ENCODE data around the gene NECTIN3.

Gene NECTIN3

GRCh38 chr3:111051354-111051753 lies 20.3 kb upstream of the NECTIN3 start:
- no peak overlapping the region for H3K4me2 ChIP-seq (ENCODE audit: low read length)
- no peaks in the 10 kb centered on the region for H3K36me3 ChIP-seq (ENCODE audit: insufficient read depth, low read length)
- H3K4me1 ChIP-seq (ENCODE audit: control insufficient read depth, insufficient read depth, low read length): no peaks in the 10 kb centered on the region
- H3K9me3 ChIP-seq (replicated peaks; ENCODE audit: low read length): no peaks in the 10 kb centered on the region
- no peak overlapping the region for H3K9ac ChIP-seq (ENCODE audit: low read depth, low read length)
- no peak overlapping the region for H3K4me3 ChIP-seq (ENCODE audit: low read length)
- no peaks in the 10 kb centered on the region for H3K27me3 ChIP-seq (ENCODE audit: control insufficient read depth, insufficient read depth, low read length)

- H3K4me2 ChIP-seq (ENCODE audit: low read length): no peak overlapping the region
- no peak overlapping the region for H3K4me3 ChIP-seq (ENCODE audit: low read length)
- no peaks in the 10 kb centered on the region for H3K36me3 ChIP-seq (ENCODE audit: insufficient read depth, low read length)
- no peaks in the 10 kb centered on the region for H3K9me3 ChIP-seq (replicated peaks; ENCODE audit: low read length)
- H3K9ac ChIP-seq (ENCODE audit: low read depth, low read length): no peak overlapping the region
- H3K27me3 ChIP-seq (ENCODE audit: control insufficient read depth, insufficient read depth, low read length): no peaks in the 10 kb centered on the region
- H3K4me1 ChIP-seq (ENCODE audit: control insufficient read depth, insufficient read depth, low read length): peaks cover 7% of the 10 kb centered on the region
Measured at GRCh38 chr3:111068574-111068973, 3.0 kb upstream of the NECTIN3 start.

DNA sequence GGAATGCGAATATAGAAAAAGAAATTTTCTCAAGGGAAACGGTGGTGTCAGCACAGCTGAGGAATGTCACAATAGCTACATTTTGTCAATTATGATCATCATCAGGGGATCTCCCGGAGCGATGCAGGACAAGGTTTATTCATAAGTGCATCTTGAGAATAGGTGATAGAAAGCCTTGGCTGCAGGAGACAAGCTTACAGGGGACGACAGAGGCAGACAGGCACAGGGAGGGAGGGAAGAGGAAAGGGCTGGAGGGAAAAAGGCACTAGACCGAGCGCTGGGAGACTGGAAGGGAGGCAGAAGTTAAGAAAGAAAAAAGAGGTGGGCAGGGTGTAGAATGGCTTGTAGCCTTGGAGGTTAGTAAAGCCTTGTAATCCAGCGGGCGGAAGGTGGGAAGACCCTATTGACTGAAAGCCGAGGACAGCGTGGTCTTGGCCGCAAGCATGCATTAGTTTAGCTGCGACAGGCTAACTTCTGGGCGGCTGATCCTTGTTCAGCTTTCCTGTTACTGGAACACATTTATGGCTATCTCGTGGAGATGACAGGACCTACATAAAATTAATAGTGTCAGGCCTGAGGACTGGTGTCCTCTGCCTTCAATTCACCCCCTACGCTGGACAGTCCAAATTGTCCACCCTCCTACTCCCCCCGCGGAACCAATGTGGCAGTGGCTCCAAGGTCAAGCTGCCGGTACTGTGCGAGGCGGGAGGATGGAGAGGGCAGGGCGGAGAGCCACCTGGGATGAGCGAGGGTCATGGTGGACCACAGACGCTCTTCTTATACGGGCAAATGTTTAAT lies 1.4 kb upstream of the NECTIN3 start:
- Histone ChIP-seq H3K4me3 (ENCODE audit: low read length) (peak overlapping the region; percentile 86), H3K36me3 (ENCODE audit: insufficient read depth, low read length) (no peaks in the 10 kb centered on the region), H3K27me3 (ENCODE audit: control insufficient read depth, insufficient read depth, low read length) (no peaks in the 10 kb centered on the region), H3K4me1 (ENCODE audit: control insufficient read depth, insufficient read depth, low read length) (peaks cover 21% of the 10 kb centered on the region), H3K9ac (ENCODE audit: low read depth, low read length) (peak overlapping the region; percentile 93), H3K9me3 (replicated peaks; ENCODE audit: low read length) (no peaks in the 10 kb centered on the region), H3K4me2 (ENCODE audit: low read length) (peak overlapping the region; percentile 90)

- Histone ChIP-seq H3K9me3 (replicated peaks; ENCODE audit: low read length) (no peaks in the 10 kb centered on the region), H3K4me2 (ENCODE audit: low read length) (peak overlapping the region; percentile 90), H3K4me3 (ENCODE audit: low read length) (peak overlapping the region; percentile 86), H3K27me3 (ENCODE audit: control insufficient read depth, insufficient read depth, low read length) (no peaks in the 10 kb centered on the region), H3K9ac (ENCODE audit: low read depth, low read length) (peak overlapping the region; percentile 93), H3K36me3 (ENCODE audit: insufficient read depth, low read length) (no peaks in the 10 kb centered on the region), H3K4me1 (ENCODE audit: control insufficient read depth, insufficient read depth, low read length) (peaks cover 22% of the 10 kb centered on the region)
Measured at GRCh38 chr3:111070772-111071256, 802 bp upstream of the NECTIN3 start.

DNA sequence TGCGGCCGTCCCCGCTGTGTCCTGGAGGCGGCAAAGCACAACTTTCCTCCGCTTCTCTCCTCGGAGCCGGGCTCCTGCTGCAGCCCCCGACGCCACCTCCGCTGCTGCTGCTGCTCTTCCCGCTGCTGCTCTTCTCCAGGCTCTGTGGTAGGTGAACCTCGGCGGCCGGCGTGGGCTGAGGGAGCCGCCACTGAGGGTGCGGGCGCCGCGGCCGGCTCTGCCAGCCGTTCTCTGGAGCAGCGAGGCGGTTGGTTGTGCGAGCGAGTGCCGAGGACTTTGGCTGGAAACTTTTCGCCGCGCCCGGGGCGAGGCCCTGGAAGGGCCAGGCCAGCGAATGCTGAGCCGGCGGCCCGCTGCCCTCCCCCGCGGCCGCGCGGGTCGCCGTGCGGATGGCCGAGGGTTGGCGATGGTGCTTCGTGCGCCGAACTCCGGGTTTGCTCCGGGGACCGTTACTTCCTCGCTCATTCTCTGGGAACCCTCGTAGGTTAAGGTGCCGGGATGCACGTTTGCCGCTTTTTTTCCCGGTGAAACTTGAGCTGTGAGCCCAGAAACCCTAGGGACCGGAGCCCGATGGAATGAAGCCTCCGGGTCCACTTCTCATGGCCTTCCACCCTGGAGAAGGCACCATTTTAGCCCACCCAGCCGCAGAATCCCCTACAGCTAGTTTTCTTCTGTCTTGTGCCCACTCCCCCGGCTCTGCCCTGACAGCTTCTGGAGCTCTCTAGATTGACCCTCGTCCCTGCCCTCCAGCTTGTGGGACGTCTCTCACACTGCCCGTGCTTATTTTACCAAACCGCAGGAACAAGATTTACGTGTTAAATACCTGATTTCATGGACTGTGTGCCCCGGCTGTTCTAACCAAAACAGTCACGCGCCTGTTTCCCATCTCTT lies 660 bp downstream of the NECTIN3 start:
- no peaks in the 10 kb centered on the region for H3K9me3 ChIP-seq (replicated peaks; ENCODE audit: low read length)
- no peaks in the 10 kb centered on the region for H3K27me3 ChIP-seq (ENCODE audit: control insufficient read depth, insufficient read depth, low read length)
- H3K4me3 ChIP-seq (ENCODE audit: low read length): peak overlapping the region; percentile 86
- peak overlapping the region; percentile 93 for H3K9ac ChIP-seq (ENCODE audit: low read depth, low read length)
- H3K4me2 ChIP-seq (ENCODE audit: low read length): peak overlapping the region; percentile 90
- H3K4me1 ChIP-seq (ENCODE audit: control insufficient read depth, insufficient read depth, low read length): peaks cover 22% of the 10 kb centered on the region
- no peaks in the 10 kb centered on the region for H3K36me3 ChIP-seq (ENCODE audit: insufficient read depth, low read length)

- H3K36me3 ChIP-seq (ENCODE audit: insufficient read depth, low read length): no peaks in the 10 kb centered on the region
Measured at GRCh38 chr3:111073218-111073617, 1.6 kb downstream of the NECTIN3 start.

DNA sequence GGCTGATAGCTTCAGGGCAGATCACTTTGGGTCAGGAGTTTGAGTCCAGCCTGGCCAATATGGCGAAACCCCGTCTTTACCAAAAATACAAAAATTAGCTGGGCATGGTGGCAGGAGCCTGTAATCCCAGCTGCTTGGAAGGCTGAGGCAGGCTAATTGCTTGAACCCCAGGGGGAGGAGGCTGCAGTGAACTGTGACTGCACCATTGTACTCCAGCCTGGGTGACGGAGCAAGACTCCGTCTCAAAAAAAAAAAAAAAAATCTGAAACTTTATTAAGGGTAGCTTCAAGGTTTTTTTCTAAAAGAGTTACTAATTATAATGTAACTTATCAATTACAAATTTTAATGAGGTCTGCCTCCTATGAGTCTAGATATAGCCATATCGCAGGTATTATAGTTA lies 5.1 kb downstream of the NECTIN3 start:
- H3K27me3 ChIP-seq (ENCODE audit: control insufficient read depth, insufficient read depth, low read length): no peaks in the 10 kb centered on the region
- no peaks in the 10 kb centered on the region for H3K36me3 ChIP-seq (ENCODE audit: insufficient read depth, low read length)
- H3K9ac ChIP-seq (ENCODE audit: low read depth, low read length): no peak overlapping the region
- H3K4me2 ChIP-seq (ENCODE audit: low read length): no peak overlapping the region
- H3K4me1 ChIP-seq (ENCODE audit: control insufficient read depth, insufficient read depth, low read length): peaks cover 43% of the 10 kb centered on the region
- no peaks in the 10 kb centered on the region for H3K9me3 ChIP-seq (replicated peaks; ENCODE audit: low read length)
- no peak overlapping the region for H3K4me3 ChIP-seq (ENCODE audit: low read length)

More at GRCh38 chr3:111073218-111073617, 1.6 kb downstream of the NECTIN3 start:
- peak overlapping the region; percentile 90 for H3K4me2 ChIP-seq (ENCODE audit: low read length)
- H3K9ac ChIP-seq (ENCODE audit: low read depth, low read length): peak overlapping the region; percentile 93
- H3K9me3 ChIP-seq (replicated peaks; ENCODE audit: low read length): no peaks in the 10 kb centered on the region
- peaks cover 22% of the 10 kb centered on the region for H3K4me1 ChIP-seq (ENCODE audit: control insufficient read depth, insufficient read depth, low read length)
- H3K4me3 ChIP-seq (ENCODE audit: low read length): peak overlapping the region; percentile 86
- H3K27me3 ChIP-seq (ENCODE audit: control insufficient read depth, insufficient read depth, low read length): no peaks in the 10 kb centered on the region

DNA sequence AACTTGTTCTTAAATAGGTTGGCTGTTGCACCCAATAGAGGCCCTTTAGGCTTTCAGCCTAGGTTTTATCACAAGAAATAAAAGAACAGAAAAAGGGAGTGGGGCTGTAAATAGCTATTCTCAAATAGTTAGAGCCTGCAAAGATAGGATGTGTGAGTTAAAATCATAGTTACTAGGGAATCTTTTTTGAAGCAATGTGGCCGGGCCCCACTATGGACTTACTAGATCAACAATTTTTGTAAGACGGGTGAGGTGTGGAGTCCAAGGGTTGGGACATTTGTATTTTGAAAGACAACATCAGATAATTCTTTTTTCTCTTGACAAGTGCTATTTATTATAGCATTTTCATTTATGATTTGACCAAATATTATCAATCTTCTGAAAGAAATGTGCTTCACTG lies 5.8 kb downstream of the NECTIN3 start:
- Histone ChIP-seq H3K4me2 (ENCODE audit: low read length) (no peak overlapping the region), H3K9me3 (replicated peaks; ENCODE audit: low read length) (no peaks in the 10 kb centered on the region), H3K4me1 (ENCODE audit: control insufficient read depth, insufficient read depth, low read length) (peaks cover 45% of the 10 kb centered on the region), H3K27me3 (ENCODE audit: control insufficient read depth, insufficient read depth, low read length) (no peaks in the 10 kb centered on the region), H3K9ac (ENCODE audit: low read depth, low read length) (no peak overlapping the region), H3K4me3 (ENCODE audit: low read length) (no peak overlapping the region), H3K36me3 (ENCODE audit: insufficient read depth, low read length) (no peaks in the 10 kb centered on the region)

DNA sequence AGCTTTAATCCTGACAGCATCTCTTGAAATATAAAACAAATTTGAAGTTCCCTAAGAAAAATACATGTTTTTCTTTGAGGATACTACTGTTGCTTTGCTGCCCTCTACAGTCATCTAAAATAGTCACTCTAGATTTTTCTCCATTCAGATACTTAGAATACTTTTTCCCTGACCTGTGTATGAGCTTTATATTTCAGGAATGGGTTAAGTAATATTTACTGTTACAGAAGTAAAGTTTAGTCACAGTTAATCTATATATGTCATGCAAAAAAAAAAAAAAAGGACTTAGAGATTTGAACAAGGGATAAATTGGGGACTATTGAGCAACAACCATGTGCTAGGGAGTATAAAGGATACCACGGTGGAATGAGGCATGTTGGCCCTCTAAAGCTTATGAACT lies 8.8 kb downstream of the NECTIN3 start:
- Histone ChIP-seq H3K4me3 (ENCODE audit: low read length) (no peak overlapping the region), H3K36me3 (ENCODE audit: insufficient read depth, low read length) (no peaks in the 10 kb centered on the region), H3K9ac (ENCODE audit: low read depth, low read length) (peak overlapping the region; percentile 49), H3K4me2 (ENCODE audit: low read length) (peak overlapping the region; percentile 41), H3K4me1 (ENCODE audit: control insufficient read depth, insufficient read depth, low read length) (peaks cover 30% of the 10 kb centered on the region), H3K9me3 (replicated peaks; ENCODE audit: low read length) (no peaks in the 10 kb centered on the region), H3K27me3 (ENCODE audit: control insufficient read depth, insufficient read depth, low read length) (no peaks in the 10 kb centered on the region)

DNA sequence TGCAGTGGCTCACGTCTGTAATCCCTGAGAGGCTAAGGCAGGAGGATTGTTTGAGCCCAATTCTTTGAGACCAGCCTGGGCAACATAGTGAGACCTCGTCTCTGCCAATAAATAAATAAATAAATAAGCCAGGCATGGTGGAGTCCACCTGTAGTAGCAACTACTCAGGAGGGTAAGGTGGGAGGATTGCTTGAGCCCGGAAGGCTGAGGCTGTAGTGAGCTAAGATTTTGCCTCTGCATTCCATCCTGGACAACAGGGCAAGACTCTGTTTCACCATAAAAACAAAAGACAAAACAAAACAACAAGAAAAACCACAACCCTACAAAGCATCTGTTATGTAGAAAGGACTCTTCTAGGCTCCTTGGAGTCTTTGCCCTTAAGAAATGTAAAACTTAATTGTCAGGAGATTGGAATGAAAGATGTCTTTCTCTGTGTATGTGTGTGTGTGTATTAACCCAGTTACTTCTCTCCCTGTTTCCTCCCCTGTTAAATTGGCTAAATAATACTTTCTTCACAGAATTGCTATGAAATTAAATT lies 9.5 kb downstream of the NECTIN3 start:
- Histone ChIP-seq H3K4me2 (ENCODE audit: low read length) (peak overlapping the region; percentile 41), H3K4me1 (ENCODE audit: control insufficient read depth, insufficient read depth, low read length) (peaks cover 30% of the 10 kb centered on the region), H3K9me3 (replicated peaks; ENCODE audit: low read length) (no peaks in the 10 kb centered on the region), H3K9ac (ENCODE audit: low read depth, low read length) (peak overlapping the region; percentile 12), H3K36me3 (ENCODE audit: insufficient read depth, low read length) (no peaks in the 10 kb centered on the region), H3K27me3 (ENCODE audit: control insufficient read depth, insufficient read depth, low read length) (no peaks in the 10 kb centered on the region), H3K4me3 (ENCODE audit: low read length) (no peak overlapping the region)

DNA sequence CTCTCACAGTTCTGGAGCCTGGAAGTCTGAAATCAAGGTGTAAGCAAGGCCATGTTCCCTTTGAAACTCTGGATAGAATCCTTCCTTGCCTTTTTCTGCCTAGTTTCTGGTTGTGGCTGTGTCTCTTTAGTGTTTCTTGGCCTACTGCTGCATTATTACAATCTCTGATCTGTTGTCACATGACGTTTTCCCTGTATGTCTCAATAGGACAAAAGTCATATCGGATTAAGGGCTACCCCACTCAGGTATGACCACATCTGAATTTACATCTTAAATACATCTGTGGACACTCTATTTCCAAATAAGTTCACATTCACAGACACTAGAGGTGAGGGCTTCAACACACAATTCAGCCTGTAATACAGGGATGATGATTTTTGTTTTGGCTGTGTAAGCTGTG lies 13.3 kb downstream of the NECTIN3 start:
- Histone ChIP-seq H3K36me3 (ENCODE audit: insufficient read depth, low read length) (no peaks in the 10 kb centered on the region), H3K9me3 (replicated peaks; ENCODE audit: low read length) (no peaks in the 10 kb centered on the region), H3K27me3 (ENCODE audit: control insufficient read depth, insufficient read depth, low read length) (no peaks in the 10 kb centered on the region), H3K4me1 (ENCODE audit: control insufficient read depth, insufficient read depth, low read length) (peaks cover 20% of the 10 kb centered on the region), H3K4me2 (ENCODE audit: low read length) (no peak overlapping the region), H3K9ac (ENCODE audit: low read depth, low read length) (no peak overlapping the region), H3K4me3 (ENCODE audit: low read length) (no peak overlapping the region)

Measured in skeletal muscle satellite cell (primary cell).